Prostate gland (tissue), 2 donors: Measurements from ENCODE around the gene RNF126. TPM values are rescaled to one million over a fixed set of nuclear protein-coding genes. Genes with fewer than 3 reads are reported as not detected.
"Not testable (repeated sequence)": the region's sequence is repeated elsewhere in the genome, so short reads cannot be mapped to it uniquely, and the experiment has no call there.

Experiments
- DNase-seq: peaks from one replicate; pipeline ENCODE4 v3.0.0-alpha.2; 2019; ENCODE audit warnings: low spot score
- H3K27ac ChIP-seq, 2 donors: fragments of 200-600 bp; sonication (generic); 2 replicates each; pipeline ENCODE4 v1.5.1; 2017 to 2019
- H3K27me3 ChIP-seq: fragments of 200-600 bp; sonication (generic); replicated peaks from 2 replicates; pipeline ENCODE4 v1.5.1; 2019; ENCODE audit not compliant: insufficient read depth
- H3K36me3 ChIP-seq, 2 donors: fragments of 200-600 bp; sonication (generic); 1 replicate in 1 of 2; 2 replicates in 1 of 2; pipeline versions ENCODE4 v1.5.1 to v1.8.1; 2017 to 2019
- H3K4me1 ChIP-seq: fragments of 200-600 bp; sonication (generic); replicated peaks from 2 replicates; pipeline ENCODE4 v1.5.1; 2019
- H3K4me3 ChIP-seq, 2 donors: fragments of 200-600 bp; sonication (generic); 2 replicates each; pipeline ENCODE4 v1.5.1; 2017 to 2019
- H3K9me3 ChIP-seq: fragments of 200-600 bp; sonication (generic); 2 replicates; pipeline ENCODE4 v1.5.1; 2017
- POLR2A ChIP-seq: fragments of 450-650 bp; IDR thresholded peaks from one replicate; pipeline ENCODE4 v1.6.1; 2016; ENCODE audit warnings: antibody characterized with exemption, mild to moderate bottlenecking
- POLR2AphosphoS5 ChIP-seq: sonication (generic); formaldehyde crosslinking; IDR thresholded peaks from one replicate; pipeline ENCODE4 v1.6.1; 2017; ENCODE audit warnings: antibody characterized with exemption
- WGBS: methylation state at CpG from one replicate; pipeline ENCODE4 v1.1.5; 2018; 5-methylcytosine and 5-hydroxymethylcytosine counted together
- intact Hi-C: fragments of 100-400 bp; cut with DNase I; formaldehyde crosslinking; loops from one replicate; pipeline ENCODE4 v1.14.2; 2022
- total RNA-seq, 2 donors: library from RNA; depleted of rRNA; stranded (reverse); fragments of >200 nt; gene quantifications; one replicate each; pipeline ENCODE4 v1.1.0, GENCODE V29; 2016
- TF ChIP-seq, protein P1 (sequence below), 4 experiments: fragments of 200-600 bp in 2 of 4; fragments of 450-650 bp in 2 of 4; sonication (generic) in 2 of 4; IDR thresholded peaks; 1 replicate in 3 of 4; 2 replicates in 1 of 4; pipeline ENCODE4 v1.5.1; 2016 to 2019; ENCODE audit warnings: antibody characterized with exemption in 4 of 4, mild to moderate bottlenecking in 2 of 4, moderate library complexity in 2 of 4

The RNF126 gene
- total RNA-seq, 2 donors from 2014 or later: 70.7 to 109 TPM

- no peaks in the 10 kb centered on the region for H3K36me3 ChIP-seq
- TF ChIP-seq POLR2A (no peak), POLR2AphosphoS5 (no peak)
- TF ChIP-seq, protein P1, sequence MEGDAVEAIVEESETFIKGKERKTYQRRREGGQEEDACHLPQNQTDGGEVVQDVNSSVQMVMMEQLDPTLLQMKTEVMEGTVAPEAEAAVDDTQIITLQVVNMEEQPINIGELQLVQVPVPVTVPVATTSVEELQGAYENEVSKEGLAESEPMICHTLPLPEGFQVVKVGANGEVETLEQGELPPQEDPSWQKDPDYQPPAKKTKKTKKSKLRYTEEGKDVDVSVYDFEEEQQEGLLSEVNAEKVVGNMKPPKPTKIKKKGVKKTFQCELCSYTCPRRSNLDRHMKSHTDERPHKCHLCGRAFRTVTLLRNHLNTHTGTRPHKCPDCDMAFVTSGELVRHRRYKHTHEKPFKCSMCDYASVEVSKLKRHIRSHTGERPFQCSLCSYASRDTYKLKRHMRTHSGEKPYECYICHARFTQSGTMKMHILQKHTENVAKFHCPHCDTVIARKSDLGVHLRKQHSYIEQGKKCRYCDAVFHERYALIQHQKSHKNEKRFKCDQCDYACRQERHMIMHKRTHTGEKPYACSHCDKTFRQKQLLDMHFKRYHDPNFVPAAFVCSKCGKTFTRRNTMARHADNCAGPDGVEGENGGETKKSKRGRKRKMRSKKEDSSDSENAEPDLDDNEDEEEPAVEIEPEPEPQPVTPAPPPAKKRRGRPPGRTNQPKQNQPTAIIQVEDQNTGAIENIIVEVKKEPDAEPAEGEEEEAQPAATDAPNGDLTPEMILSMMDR (IDR thresholded peaks at IDR 0.05): no peak
- WGBS: 18% methylated on average over 32 of the region's 32 CpGs
- H3K27ac ChIP-seq: peak overlapping the region in 1 of 2 donors; percentile 50
- no peak for DNase-seq
- no peaks in the 10 kb centered on the region for H3K4me1 ChIP-seq
- H3K27me3 ChIP-seq: no peaks in the 10 kb centered on the region
- intact Hi-C loops: no loop called here
- H3K9me3 ChIP-seq: no peaks in the 10 kb centered on the region
- H3K4me3 ChIP-seq: peak overlapping the region; percentile 59 to 89
Observed at GRCh38 chr19:633786-634639, 29.0 kb downstream of the RNF126 start.

DNA sequence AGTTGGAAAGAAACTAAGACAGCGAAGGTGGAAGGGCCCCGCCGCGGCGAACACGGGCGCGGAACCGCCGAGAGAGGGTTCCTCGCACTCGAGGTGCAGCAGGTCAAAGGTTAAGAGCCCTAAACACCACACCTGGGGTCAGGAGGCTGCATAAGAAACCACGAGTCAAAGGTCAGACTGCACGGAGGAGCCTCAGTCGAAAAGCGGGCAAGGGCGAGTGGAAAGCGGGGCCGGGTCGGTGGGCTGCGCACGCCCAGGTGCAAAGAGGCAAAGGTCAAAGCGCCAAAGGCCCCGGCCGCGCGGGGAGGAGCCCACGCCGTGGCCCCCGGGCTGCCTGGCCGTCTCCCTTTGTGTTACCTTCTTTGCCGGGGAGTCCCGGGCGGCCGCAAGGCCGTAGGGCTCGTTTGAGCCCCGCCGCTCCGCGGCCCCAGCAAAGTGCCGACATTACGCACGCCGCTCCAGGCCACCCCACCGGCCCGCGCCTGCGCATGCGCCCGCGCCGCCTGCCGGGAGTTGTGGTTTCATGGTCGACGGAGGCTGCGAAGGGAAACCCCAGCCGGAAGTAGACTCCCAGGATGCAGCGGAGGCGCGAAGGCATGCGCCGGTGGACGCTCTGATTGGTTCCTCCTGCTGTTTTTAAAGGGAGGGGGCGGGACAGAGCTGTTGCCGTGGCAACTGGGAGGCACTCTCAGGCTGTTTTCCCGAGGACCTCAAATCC, 29.8 kb downstream of the RNF126 start, which contains the start of gene POLRMT:
POLRMT (minus strand) TSS at position 470 of the 718 bp plus-strand sequence; CDS start at position 445, 25 bp downstream.
- Histone ChIP-seq H3K4me1 (no peaks in the 10 kb centered on the region), H3K27me3 (no peaks in the 10 kb centered on the region), H3K9me3 (no peaks in the 10 kb centered on the region), H3K27ac (peak within 1 kb of the TSS; percentile 0 to 54), H3K4me3 (peak within 1 kb of the TSS; percentile 59 to 89), H3K36me3 (no peaks in the 10 kb centered on the region)
- WGBS: under 1% methylated on average over 61 of the region's 67 CpGs
- TF ChIP-seq, protein P1 (IDR thresholded peaks at IDR 0.05): peak in 3 of 4 experiments; percentile 26 to 72 (median 26)
- peak; percentile 96 for TF ChIP-seq POLR2AphosphoS5
- peak; percentile 19 for TF ChIP-seq POLR2A
- peak; percentile 97 for DNase-seq
- intact Hi-C loops: no loop called here

DNA sequence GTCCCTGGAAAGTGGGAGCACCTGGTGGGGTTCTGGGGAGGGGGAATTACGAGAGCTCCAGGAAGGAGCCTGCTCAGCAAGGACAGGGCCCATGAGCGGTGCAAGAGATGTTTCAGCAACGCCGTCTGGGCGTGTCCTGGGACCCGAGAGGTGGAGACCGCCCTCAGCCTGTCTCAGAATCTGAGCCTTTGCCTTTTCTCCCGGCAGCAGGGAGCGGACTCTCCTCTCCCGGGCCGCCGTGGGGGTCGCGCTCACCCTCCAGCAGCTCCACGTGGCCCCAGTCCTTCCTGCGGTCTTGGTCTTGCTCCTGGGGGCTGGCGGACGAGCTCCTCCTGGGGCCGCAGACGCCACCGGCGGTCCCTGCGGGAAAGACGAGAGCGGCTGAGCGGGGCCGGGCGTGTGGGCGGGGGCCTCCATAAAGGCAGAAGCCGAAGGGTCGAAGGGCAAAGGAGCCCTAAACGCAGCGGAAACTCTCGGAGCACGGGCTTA, 30.4 kb downstream of the RNF126 start:
- Histone ChIP-seq H3K4me1 (no peaks in the 10 kb centered on the region), H3K9me3 (no peaks in the 10 kb centered on the region), H3K27ac (peak overlapping the region; percentile 0 to 54), H3K36me3 (no peaks in the 10 kb centered on the region), H3K27me3 (no peaks in the 10 kb centered on the region), H3K4me3 (peak overlapping the region; percentile 59 to 89)
- TF ChIP-seq POLR2A (no peak), POLR2AphosphoS5 (no peak)
- TF ChIP-seq, protein P1 (IDR thresholded peaks at IDR 0.05): no peak
- no peak for DNase-seq
- intact Hi-C loops: no loop called here
- WGBS: 4% methylated on average over 34 of the region's 35 CpGs

DNA sequence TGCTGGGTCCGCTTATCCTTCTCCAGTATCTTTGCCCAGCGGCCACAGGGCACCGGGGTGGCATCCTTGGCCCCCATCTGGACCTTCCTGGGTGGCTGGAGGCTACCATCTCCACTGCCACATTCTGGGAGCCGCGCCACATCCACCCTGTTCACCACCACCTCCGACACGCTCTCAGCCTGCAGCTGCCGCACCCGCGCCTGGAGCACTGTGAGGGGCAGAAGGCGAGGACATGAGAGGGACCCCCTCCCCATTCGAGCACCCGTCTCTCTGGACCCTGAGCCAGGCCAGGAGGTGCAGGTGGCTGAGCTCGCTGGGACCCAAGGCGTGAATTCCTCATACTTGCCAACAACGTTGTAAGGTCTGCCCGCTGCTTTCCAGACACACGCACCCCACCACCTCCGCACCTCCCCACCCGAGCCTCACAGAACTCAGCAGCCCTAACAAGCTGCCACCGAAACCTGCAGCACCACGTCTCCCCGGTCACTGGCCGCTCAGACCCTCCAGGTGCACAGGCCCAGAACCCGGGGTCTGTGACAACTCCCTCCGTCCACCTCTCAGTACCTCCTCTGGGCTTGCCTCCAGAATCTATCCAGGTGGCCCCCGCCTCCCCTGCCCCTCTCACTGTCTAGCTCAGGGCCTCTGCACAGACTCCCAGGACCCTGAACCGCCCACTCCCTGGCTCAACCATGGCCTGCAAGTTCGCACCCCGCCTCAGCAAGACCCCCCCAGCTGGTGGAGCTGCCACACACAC, 32.9 kb downstream of the RNF126 start:
- Histone ChIP-seq H3K36me3 (no peaks in the 10 kb centered on the region), H3K4me1 (no peaks in the 10 kb centered on the region), H3K9me3 (no peaks in the 10 kb centered on the region), H3K4me3 (no peak overlapping the region), H3K27me3 (no peaks in the 10 kb centered on the region), H3K27ac (no peak overlapping the region)
- 93% methylated on average over 29 of the region's 30 CpGs for WGBS
- no peak for DNase-seq
- intact Hi-C loops: no loop called here
- TF ChIP-seq POLR2A: no peak
- no peak for TF ChIP-seq POLR2AphosphoS5
- TF ChIP-seq, protein P1 (IDR thresholded peaks at IDR 0.05): no peak

DNA sequence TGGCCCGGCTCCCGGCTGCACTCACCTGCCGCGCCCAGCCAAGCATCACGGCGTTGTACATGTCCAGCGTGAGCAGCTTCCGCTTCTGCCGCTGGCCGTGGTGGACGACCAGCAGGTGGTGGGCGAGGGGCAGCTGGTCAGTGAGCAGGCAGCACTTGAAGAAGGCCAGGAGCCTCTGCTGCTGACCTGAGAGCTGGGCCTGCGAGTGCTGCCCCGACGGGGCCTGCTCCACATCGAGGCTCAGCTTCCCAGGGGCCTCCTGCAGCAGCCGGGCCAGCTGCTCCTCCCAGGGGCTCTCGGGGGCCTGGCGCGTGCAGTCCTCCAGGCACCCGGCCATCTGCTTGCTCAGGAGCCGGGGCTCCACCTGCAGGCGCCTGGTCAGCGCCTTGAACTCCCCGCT, 33.5 kb downstream of the RNF126 start:
- H3K4me1 ChIP-seq, DNase-seq, H3K9me3 ChIP-seq, H3K36me3 ChIP-seq, H3K27me3 ChIP-seq, H3K27ac ChIP-seq, intact Hi-C loops, H3K4me3 ChIP-seq: not testable (repeated sequence)
- 65% methylated on average over 24 of the region's 25 CpGs for WGBS
